Endothelial cell of umbilical vein (primary cell): ENCODE data around the gene APCDD1L.

Experiments used
- POLR2AphosphoS5 ChIP-seq: IDR thresholded peaks from 2 replicates; pipeline ENCODE4 v1.6.1; 2012; ENCODE audit warnings: low read depth, mild to moderate bottlenecking, control low read depth, low read length, moderate library complexity; ENCODE audit not compliant: insufficient read depth
- TF ChIP-seq, protein P1 (sequence below), 2 donors: IDR thresholded peaks; 1 replicate in 1 of 2; 2 replicates in 1 of 2; pipeline ENCODE4 v1.5.1; 2011; ENCODE audit warnings: low read length in 2 of 2, mild to moderate bottlenecking in 2 of 2, moderate library complexity in 2 of 2, control low read depth in 1 of 2, inconsistent platforms in 1 of 2, low read depth in 1 of 2; ENCODE audit not compliant: insufficient read depth in 1 of 2; ENCODE audit errors: extremely low read depth in 1 of 2

DNA sequence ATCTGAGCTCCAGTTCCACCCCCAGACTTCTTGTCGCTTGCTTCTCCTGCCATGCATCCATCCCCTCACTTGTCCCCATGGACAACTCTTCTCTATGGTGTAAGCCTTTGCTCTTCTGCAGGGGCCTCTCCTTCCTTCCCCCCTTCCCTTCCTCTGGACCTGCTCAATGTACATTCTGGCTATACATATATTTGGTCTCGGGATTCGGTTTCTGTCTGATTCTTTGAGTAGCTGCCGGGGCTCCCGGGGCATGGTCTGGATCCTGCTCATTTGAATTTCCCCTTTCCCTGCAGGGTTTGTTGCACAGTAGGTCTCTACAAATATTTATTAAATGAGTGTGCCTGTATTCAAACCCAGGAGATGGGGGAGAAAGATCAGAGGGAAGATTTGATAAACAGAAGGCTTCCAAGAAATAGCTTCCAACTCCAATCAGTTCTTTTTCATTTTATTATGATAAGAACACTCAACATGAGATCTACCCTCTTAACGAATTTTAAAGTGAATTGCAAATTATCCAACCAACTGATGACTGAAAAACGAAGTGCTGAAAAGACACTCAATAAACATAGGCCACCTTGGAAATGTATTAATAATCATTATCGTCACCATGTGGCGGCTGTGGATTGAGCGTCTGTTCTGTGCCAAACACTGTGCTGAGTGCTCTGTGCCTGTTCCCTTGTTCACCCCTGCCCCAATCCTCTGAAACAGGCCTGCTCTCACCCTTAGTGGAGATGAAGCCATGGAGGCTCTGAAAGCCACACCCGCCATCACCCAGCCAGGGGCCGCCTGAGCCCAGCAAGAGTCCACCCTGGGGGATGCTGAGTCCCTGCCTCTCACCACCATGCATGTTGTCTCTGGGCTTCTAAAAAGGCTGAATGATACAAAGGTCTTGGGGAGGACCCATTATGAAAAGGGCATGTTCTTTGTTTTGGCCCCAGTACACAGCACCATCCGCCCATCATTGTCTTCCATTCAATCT, 34.3 kb upstream of the APCDD1L start:
- TF ChIP-seq, protein P1, sequence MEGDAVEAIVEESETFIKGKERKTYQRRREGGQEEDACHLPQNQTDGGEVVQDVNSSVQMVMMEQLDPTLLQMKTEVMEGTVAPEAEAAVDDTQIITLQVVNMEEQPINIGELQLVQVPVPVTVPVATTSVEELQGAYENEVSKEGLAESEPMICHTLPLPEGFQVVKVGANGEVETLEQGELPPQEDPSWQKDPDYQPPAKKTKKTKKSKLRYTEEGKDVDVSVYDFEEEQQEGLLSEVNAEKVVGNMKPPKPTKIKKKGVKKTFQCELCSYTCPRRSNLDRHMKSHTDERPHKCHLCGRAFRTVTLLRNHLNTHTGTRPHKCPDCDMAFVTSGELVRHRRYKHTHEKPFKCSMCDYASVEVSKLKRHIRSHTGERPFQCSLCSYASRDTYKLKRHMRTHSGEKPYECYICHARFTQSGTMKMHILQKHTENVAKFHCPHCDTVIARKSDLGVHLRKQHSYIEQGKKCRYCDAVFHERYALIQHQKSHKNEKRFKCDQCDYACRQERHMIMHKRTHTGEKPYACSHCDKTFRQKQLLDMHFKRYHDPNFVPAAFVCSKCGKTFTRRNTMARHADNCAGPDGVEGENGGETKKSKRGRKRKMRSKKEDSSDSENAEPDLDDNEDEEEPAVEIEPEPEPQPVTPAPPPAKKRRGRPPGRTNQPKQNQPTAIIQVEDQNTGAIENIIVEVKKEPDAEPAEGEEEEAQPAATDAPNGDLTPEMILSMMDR (IDR thresholded peaks at IDR 0.05; ENCODE audit: extremely low read depth in 1 of 2, insufficient read depth in 1 of 2, low read depth in 1 of 2, low read length in 2 of 2): no peak
- TF ChIP-seq POLR2AphosphoS5: no peak
